Lower leg skin (tissue), 3 donors: ENCODE data around the gene JOSD1.

ENCODE experiments used
- CTCF ChIP-seq, 3 donors: fragments of 450-650 bp; IDR thresholded peaks; one replicate each; pipeline ENCODE4 v1.5.1; 2016; ENCODE audit warnings: antibody characterized with exemption in 3 of 3, mild to moderate bottlenecking in 3 of 3, moderate library complexity in 2 of 3
- POLR2A ChIP-seq, 2 donors: fragments of 450-650 bp; IDR thresholded peaks; one replicate each; pipeline ENCODE4 v1.6.1; 2016 to 2017; ENCODE audit warnings: antibody characterized with exemption in 2 of 2, mild to moderate bottlenecking in 1 of 2, moderate library complexity in 1 of 2

GRCh38 chr22:38750104-38750503 is 49.4 kb upstream of the JOSD1 start:
- TF ChIP-seq CTCF (IDR thresholded peaks at IDR 0.05) = no peak
- TF ChIP-seq POLR2A (IDR thresholded peaks at IDR 0.05) = no peak
